Nephron (organoid): Measurements from ENCODE around the gene SPRR5.

Source experiments
- H3K27ac Mint-ChIP-seq, 3 experiments: 2 replicates each; pipeline ENCODE4 v1.8.0; 2020; ENCODE audit warnings: mixed read lengths in 3 of 3, mild to moderate bottlenecking in 2 of 3, moderate library complexity in 1 of 3
- H3K27me3 Mint-ChIP-seq: 2 replicates; pipeline ENCODE4 v1.8.0; 2021; ENCODE audit warnings: low read depth, mild to moderate bottlenecking, moderate library complexity, mixed read lengths
- H3K36me3 Mint-ChIP-seq: 2 replicates; pipeline ENCODE4 v1.8.0; 2020; ENCODE audit warnings: low read depth, mixed read lengths
- H3K4me1 Mint-ChIP-seq: 2 replicates; pipeline ENCODE4 v1.8.0; 2020; ENCODE audit warnings: mixed read lengths
- H3K4me3 Mint-ChIP-seq, 3 experiments: 2 replicates each; pipeline ENCODE4 v1.8.0; 2020; ENCODE audit warnings: mild to moderate bottlenecking in 3 of 3, mixed read lengths in 3 of 3, moderate library complexity in 2 of 3
- H3K9me3 Mint-ChIP-seq: 2 replicates; pipeline ENCODE4 v1.8.0; 2020; ENCODE audit warnings: mixed read lengths
- TF ChIP-seq, protein P1 (sequence below), 3 experiments: fragments of 200-600 bp; sonication (generic); IDR thresholded peaks; one replicate each; pipeline ENCODE4 v1.5.0; 2021; ENCODE audit warnings: antibody characterized with exemption in 3 of 3; ENCODE audit not compliant: unreplicated experiment in 3 of 3

SPRR5 gene

DNA sequence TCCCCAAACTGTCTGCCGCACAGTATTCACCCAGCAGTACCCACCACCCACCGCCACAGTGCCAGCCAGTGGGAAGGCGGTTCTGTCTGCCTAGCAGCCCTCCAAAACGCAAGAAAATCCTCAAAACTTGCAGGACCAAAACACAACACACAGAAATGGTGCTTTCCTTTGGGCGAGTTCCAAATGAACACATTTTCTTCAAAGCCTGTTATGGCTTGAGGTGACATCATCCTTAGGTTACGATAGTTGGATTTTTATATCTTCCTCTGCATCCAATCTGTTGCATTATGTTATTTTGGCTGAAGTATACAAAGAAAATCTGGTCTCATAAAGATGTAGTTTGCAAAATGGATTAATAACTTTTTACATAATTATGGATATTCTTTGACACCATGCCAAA is 46.2 kb downstream of the SPRR5 start:
- H3K4me1 Mint-ChIP-seq: no peaks in the 10 kb centered on the region
- H3K9me3 Mint-ChIP-seq: peaks cover 6% of the 10 kb centered on the region
- no peak overlapping the region for H3K27ac Mint-ChIP-seq
- TF ChIP-seq, protein P1, sequence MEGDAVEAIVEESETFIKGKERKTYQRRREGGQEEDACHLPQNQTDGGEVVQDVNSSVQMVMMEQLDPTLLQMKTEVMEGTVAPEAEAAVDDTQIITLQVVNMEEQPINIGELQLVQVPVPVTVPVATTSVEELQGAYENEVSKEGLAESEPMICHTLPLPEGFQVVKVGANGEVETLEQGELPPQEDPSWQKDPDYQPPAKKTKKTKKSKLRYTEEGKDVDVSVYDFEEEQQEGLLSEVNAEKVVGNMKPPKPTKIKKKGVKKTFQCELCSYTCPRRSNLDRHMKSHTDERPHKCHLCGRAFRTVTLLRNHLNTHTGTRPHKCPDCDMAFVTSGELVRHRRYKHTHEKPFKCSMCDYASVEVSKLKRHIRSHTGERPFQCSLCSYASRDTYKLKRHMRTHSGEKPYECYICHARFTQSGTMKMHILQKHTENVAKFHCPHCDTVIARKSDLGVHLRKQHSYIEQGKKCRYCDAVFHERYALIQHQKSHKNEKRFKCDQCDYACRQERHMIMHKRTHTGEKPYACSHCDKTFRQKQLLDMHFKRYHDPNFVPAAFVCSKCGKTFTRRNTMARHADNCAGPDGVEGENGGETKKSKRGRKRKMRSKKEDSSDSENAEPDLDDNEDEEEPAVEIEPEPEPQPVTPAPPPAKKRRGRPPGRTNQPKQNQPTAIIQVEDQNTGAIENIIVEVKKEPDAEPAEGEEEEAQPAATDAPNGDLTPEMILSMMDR (IDR thresholded peaks at IDR 0.05; ENCODE audit: unreplicated experiment in 3 of 3): no peak
- no peaks in the 10 kb centered on the region for H3K36me3 Mint-ChIP-seq
- peaks cover 4% of the 10 kb centered on the region for H3K27me3 Mint-ChIP-seq
- H3K4me3 Mint-ChIP-seq: no peak overlapping the region

DNA sequence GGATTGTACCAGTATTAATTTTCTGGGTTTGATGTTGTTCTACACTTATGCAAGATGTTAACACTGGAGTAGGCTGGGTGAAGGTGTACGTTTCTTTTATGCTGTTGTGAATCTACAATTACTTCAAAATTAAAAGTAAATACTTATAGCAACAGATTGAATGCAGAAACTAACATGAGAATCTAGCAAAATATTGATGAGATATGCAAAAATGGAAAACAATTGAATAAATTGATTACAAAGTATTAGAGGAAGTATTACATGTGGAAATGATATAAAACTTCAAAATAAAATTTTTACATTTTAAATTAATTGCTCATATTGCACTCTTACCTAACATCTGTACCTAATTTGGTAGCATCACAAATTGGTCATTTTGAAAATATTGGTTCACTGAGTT is 48.8 kb downstream of the SPRR5 start:
- Mint-ChIP-seq H3K27ac (no peak overlapping the region), H3K4me3 (no peak overlapping the region), H3K9me3 (peaks cover 6% of the 10 kb centered on the region), H3K36me3 (no peaks in the 10 kb centered on the region), H3K27me3 (peaks cover 4% of the 10 kb centered on the region), H3K4me1 (no peaks in the 10 kb centered on the region)
- TF ChIP-seq, protein P1 (IDR thresholded peaks at IDR 0.05; ENCODE audit: unreplicated experiment in 3 of 3): no peak

DNA sequence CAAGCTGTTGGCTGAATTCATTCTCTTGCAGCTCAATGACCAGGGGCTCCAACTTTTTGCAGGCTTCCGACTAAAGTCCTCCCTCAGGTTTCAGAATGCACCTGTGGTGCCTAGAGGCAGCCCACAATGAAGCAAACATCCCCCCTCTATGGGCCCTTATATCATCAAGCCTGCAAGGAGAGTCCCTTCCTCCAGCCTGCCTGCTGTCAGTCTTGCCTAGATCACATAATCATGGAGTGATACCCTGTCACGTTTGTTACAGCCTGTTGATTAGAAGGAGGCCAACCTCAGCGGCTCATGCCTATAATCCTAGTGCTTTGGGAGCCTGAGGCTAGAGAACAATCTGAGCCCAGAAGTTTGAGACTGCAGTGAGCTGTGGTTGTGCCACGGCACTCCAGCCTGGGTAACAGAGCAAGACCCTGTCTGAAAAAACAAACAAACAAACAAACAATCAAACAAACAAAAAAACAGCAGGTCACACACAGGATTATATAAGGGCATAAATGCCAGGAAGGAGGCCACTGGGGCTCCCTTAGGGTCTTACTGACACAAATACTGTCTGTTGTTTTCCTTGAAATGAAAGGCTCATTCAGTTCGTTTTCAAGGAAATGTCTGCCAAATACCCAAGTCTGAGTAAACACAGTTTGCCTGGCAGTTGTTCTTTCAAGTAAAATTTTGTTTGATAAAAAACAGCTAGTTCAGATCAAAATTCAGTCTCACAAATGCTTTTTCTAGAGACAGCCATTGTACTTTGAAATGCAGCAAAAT is 49.8 kb downstream of the SPRR5 start:
- Mint-ChIP-seq H3K4me3 (no peak overlapping the region), H3K27ac (no peak overlapping the region)

DNA sequence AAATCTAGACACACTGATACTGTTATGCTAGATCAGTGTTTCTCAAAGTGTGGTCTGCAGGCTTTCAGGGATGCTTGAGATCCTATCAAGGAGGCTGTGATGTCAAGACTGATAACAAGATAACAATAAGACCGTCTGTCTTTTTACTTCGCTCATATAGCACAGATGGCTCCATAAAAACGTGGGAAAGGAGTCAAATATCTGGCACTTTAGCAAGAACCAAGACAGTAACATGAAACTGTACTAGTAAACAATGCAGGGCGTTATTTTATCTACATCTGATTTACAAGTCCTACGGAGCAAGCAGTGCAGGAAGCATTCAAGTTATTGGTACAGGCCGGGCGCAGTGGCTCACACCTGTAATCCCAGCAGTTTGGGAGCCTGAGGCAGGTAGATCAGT is 50.9 kb downstream of the SPRR5 start:
- H3K4me3 Mint-ChIP-seq: no peak overlapping the region
- TF ChIP-seq, protein P1 (IDR thresholded peaks at IDR 0.05; ENCODE audit: unreplicated experiment in 3 of 3): no peak
- peaks cover 6% of the 10 kb centered on the region for H3K9me3 Mint-ChIP-seq
- peaks cover 4% of the 10 kb centered on the region for H3K27me3 Mint-ChIP-seq
- no peaks in the 10 kb centered on the region for H3K4me1 Mint-ChIP-seq
- H3K27ac Mint-ChIP-seq: no peak overlapping the region
- H3K36me3 Mint-ChIP-seq: no peaks in the 10 kb centered on the region

More for the DNA sequence above, 49.8 kb downstream of the SPRR5 start:
- TF ChIP-seq, protein P1 (IDR thresholded peaks at IDR 0.05; ENCODE audit: unreplicated experiment in 3 of 3): no peak
- Mint-ChIP-seq H3K27me3 (peaks cover 4% of the 10 kb centered on the region), H3K36me3 (no peaks in the 10 kb centered on the region), H3K4me1 (no peaks in the 10 kb centered on the region), H3K9me3 (peaks cover 6% of the 10 kb centered on the region)

DNA sequence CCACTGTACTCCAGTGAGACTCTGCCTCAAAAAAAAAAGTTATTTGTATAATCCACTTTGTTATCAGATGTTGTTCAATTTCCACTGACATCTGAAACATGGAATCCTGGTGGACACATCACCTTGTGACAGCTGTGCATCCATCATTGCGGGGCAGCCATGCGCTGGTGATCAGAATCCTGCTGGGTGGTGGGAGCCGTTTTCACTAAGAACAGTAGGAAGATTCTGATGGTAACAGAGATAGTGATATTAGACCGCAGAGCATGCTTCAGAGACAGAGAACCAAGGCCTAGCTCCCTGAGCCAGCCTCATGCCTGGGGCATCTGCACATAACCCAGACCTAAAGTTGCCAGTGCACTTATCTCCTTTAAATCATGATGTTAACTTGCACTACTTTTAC is 51.5 kb downstream of the SPRR5 start:
- Mint-ChIP-seq H3K27me3 (peaks cover 4% of the 10 kb centered on the region), H3K27ac (no peak overlapping the region), H3K36me3 (no peaks in the 10 kb centered on the region), H3K4me1 (no peaks in the 10 kb centered on the region), H3K9me3 (peaks cover 6% of the 10 kb centered on the region), H3K4me3 (no peak overlapping the region)
- TF ChIP-seq, protein P1 (IDR thresholded peaks at IDR 0.05; ENCODE audit: unreplicated experiment in 3 of 3): no peak
